ENCODE measurements around the gene TXNRD1. TPM values are rescaled to one million over a fixed set of nuclear protein-coding genes. Genes with fewer than 3 reads are reported as not detected.
"Not testable (repeated sequence)": the region's sequence is repeated elsewhere in the genome, so short reads cannot be mapped to it uniquely, and the experiment has no call there.

The TXNRD1 gene
- total RNA-seq, 4 donors from 2014 or later = 76.0 to 141 (median 97.8) TPM

- no peak for DNase-seq
- Histone ChIP-seq H3K27ac (no peak overlapping the region), H3K36me3 (no peaks in the 10 kb centered on the region), H3K27me3 (no peaks in the 10 kb centered on the region), H3K4me3 (no peak overlapping the region), H3K4me1 (no peaks in the 10 kb centered on the region), H3K9me3 (no peaks in the 10 kb centered on the region)
- no peak for TF ChIP-seq CTCF (IDR thresholded peaks at IDR 0.05)
- no peak for TF ChIP-seq POLR2A (IDR thresholded peaks at IDR 0.05)
- intact Hi-C loops (cut with DNase I; ENCODE audit: low total_unique reads) = no loop called here
Observed at GRCh38 chr12:104319918-104320626, 104.5 kb downstream of the TXNRD1 start.

- no peaks in the 10 kb centered on the region for H3K9me3 ChIP-seq
- H3K36me3 ChIP-seq = no peaks in the 10 kb centered on the region
- no peak for TF ChIP-seq CTCF (IDR thresholded peaks at IDR 0.05)
- no peak for DNase-seq
- no peaks in the 10 kb centered on the region for H3K27me3 ChIP-seq
- H3K4me1 ChIP-seq = no peaks in the 10 kb centered on the region
- no peak overlapping the region for H3K27ac ChIP-seq
- intact Hi-C loops (cut with DNase I; ENCODE audit: low total_unique reads) = no loop called here
- no peak overlapping the region for H3K4me3 ChIP-seq
Observed at GRCh38 chr12:104320627-104321024, 105.0 kb downstream of the TXNRD1 start.

- intact Hi-C loops (cut with DNase I; ENCODE audit: low total_unique reads) = no loop called here
- no peak overlapping the region for H3K4me3 ChIP-seq
- H3K27me3 ChIP-seq = no peaks in the 10 kb centered on the region
- no peak overlapping the region for H3K27ac ChIP-seq
- DNase-seq = no peak
- H3K9me3 ChIP-seq = no peaks in the 10 kb centered on the region
- no peaks in the 10 kb centered on the region for H3K4me1 ChIP-seq
- no peaks in the 10 kb centered on the region for H3K36me3 ChIP-seq
- TF ChIP-seq POLR2A (IDR thresholded peaks at IDR 0.05) (no peak), CTCF (IDR thresholded peaks at IDR 0.05) (no peak)
Observed at GRCh38 chr12:104321949-104322348, 106.4 kb downstream of the TXNRD1 start.

GRCh38 chr12:104322533-104322932 is 107.0 kb downstream of the TXNRD1 start:
- H3K27ac ChIP-seq; H3K4me3 ChIP-seq; intact Hi-C loops (cut with DNase I; ENCODE audit: low total_unique reads); H3K36me3 ChIP-seq; H3K27me3 ChIP-seq; DNase-seq; H3K4me1 ChIP-seq; H3K9me3 ChIP-seq: not testable (repeated sequence)

- Histone ChIP-seq H3K36me3 (no peaks in the 10 kb centered on the region), H3K27me3 (no peaks in the 10 kb centered on the region), H3K27ac (no peak overlapping the region), H3K4me3 (no peak overlapping the region), H3K4me1 (no peaks in the 10 kb centered on the region), H3K9me3 (no peaks in the 10 kb centered on the region)
- TF ChIP-seq CTCF (IDR thresholded peaks at IDR 0.05) (no peak), POLR2A (IDR thresholded peaks at IDR 0.05) (no peak)
- no peak for DNase-seq
- intact Hi-C loops (cut with DNase I; ENCODE audit: low total_unique reads) = no loop called here
Observed at GRCh38 chr12:104323899-104324298, 108.3 kb downstream of the TXNRD1 start.

- H3K27ac ChIP-seq; H3K4me3 ChIP-seq; H3K9me3 ChIP-seq; H3K4me1 ChIP-seq; H3K27me3 ChIP-seq; H3K36me3 ChIP-seq; DNase-seq; intact Hi-C loops (cut with DNase I; ENCODE audit: low total_unique reads): not testable (repeated sequence)
Observed at GRCh38 chr12:104328278-104328677, 112.7 kb downstream of the TXNRD1 start.

Data from uterus (tissue), 4 donors.